22Rv1 (cell line): ENCODE results near the gene NEURL1.

Experiments used
- ZFX ChIP-seq: fragments of 450-650 bp; IDR thresholded peaks from 2 replicates; pipeline ENCODE4 v1.6.1; 2017; ENCODE audit warnings: antibody characterized with exemption, borderline replicate concordance
- TF ChIP-seq, protein P1 (sequence below): fragments of 450-650 bp; IDR thresholded peaks from 2 replicates; pipeline ENCODE4 v1.5.1; 2017; ENCODE audit warnings: mild to moderate bottlenecking

DNA sequence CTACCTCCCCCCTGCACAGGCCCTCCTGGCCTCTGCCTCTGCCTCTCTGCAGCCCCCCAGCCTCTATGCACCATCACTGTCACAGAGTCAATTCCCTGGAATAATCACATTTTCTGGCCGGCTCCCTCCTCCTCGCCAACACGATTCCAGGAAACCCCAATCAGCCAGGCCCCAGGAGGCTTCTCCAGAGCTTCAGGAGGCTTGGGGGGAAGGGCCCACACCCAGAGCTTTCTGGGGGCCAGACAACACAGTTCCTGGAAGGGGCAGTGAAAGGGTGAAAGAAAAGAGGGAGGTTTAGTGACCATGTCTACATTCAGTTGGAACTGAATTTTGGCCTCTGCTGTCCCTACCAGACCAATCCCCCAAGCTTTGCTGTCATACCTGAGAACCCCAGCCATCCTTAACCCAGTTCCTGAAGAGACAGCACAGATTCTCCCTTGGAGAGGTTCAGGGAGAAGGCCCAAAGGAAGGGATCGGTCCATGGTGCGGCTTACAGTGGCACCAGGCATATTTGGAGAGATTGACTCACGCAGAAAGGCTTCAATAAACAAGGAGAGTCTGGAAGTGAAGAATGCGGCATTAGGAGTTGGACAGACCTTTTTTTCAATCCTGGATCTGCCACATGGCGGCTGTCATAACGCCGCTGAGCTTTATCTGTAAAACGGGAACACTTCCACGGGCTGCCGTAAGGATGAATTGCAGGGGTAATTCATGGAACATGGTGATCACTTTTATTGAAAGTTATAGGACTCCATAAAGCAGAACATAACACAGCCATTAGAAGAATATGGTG is 89.0 kb downstream of the NEURL1 start:
- TF ChIP-seq, protein P1, sequence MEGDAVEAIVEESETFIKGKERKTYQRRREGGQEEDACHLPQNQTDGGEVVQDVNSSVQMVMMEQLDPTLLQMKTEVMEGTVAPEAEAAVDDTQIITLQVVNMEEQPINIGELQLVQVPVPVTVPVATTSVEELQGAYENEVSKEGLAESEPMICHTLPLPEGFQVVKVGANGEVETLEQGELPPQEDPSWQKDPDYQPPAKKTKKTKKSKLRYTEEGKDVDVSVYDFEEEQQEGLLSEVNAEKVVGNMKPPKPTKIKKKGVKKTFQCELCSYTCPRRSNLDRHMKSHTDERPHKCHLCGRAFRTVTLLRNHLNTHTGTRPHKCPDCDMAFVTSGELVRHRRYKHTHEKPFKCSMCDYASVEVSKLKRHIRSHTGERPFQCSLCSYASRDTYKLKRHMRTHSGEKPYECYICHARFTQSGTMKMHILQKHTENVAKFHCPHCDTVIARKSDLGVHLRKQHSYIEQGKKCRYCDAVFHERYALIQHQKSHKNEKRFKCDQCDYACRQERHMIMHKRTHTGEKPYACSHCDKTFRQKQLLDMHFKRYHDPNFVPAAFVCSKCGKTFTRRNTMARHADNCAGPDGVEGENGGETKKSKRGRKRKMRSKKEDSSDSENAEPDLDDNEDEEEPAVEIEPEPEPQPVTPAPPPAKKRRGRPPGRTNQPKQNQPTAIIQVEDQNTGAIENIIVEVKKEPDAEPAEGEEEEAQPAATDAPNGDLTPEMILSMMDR = no peak
- no peak for TF ChIP-seq ZFX
